OCI-LY1 (cell line): ENCODE data around the gene PARVG.

ENCODE experiments used
- H2AFZ ChIP-seq: fragments of 200-600 bp; sonication (generic), shearing (Covaris generic); 2 replicates; pipeline ENCODE4 v1.6.0; 2014; ENCODE audit warnings: antibody characterized with exemption, mild to moderate bottlenecking, low read length
- H3F3A ChIP-seq: fragments of 200-600 bp; sonication (generic), shearing (Covaris generic); 2 replicates; pipeline ENCODE4 v1.6.0; 2014; ENCODE audit warnings: mild to moderate bottlenecking, antibody characterized with exemption, low read length, moderate library complexity; ENCODE audit not compliant: insufficient read depth
- H3K27ac ChIP-seq: fragments of 200-600 bp; sonication (generic); 2 replicates; pipeline ENCODE4 v1.5.1; 2014; ENCODE audit warnings: low read length, mixed run types, mild to moderate bottlenecking, low read depth; ENCODE audit not compliant: poor library complexity, severe bottlenecking
- H3K27me3 ChIP-seq: fragments of 200-600 bp; sonication (generic); 2 replicates; pipeline ENCODE4 v1.6.0; 2014; ENCODE audit warnings: antibody characterized with exemption, mild to moderate bottlenecking, low read length, moderate library complexity; ENCODE audit not compliant: insufficient read depth
- H3K36me3 ChIP-seq: fragments of 200-600 bp; sonication (generic); 2 replicates; pipeline ENCODE4 v1.6.1; 2014; ENCODE audit warnings: mild to moderate bottlenecking, antibody characterized with exemption, low read length, moderate library complexity, mixed read lengths; ENCODE audit not compliant: insufficient read depth
- H3K4me1 ChIP-seq: fragments of 200-600 bp; sonication (generic); 2 replicates; pipeline ENCODE4 v1.5.1; 2014; ENCODE audit warnings: mild to moderate bottlenecking, low read length, moderate library complexity; ENCODE audit not compliant: insufficient read depth, severe bottlenecking
- H3K4me2 ChIP-seq: fragments of 200-600 bp; sonication (generic), shearing (Covaris generic); 2 replicates; pipeline ENCODE4 v1.6.1; 2014; ENCODE audit warnings: low read length
- H3K4me3 ChIP-seq: fragments of 200-600 bp; sonication (generic); 2 replicates; pipeline ENCODE4 v1.5.1; 2014; ENCODE audit warnings: low read length, low read depth, mild to moderate bottlenecking, mixed read lengths; ENCODE audit not compliant: poor library complexity, severe bottlenecking
- H3K79me2 ChIP-seq: fragments of 200-600 bp; shearing (Covaris generic); 2 replicates; pipeline ENCODE4 v1.6.1; 2016; ENCODE audit warnings: mixed run types, low read length, mixed read lengths; ENCODE audit not compliant: insufficient read depth
- H3K9ac ChIP-seq: fragments of 200-600 bp; sonication (generic), shearing (Covaris generic); 2 replicates; pipeline ENCODE4 v1.6.1; 2014; ENCODE audit warnings: mild to moderate bottlenecking, low read length, mixed read lengths
- H3K9me2 ChIP-seq: fragments of 200-600 bp; sonication (generic), shearing (Covaris generic); 2 replicates; pipeline ENCODE4 v1.6.1; 2014; ENCODE audit warnings: low read depth, mild to moderate bottlenecking, low read length, mixed read lengths
- H3K9me3 ChIP-seq: fragments of 200-600 bp; shearing (Covaris generic); 2 replicates; pipeline ENCODE4 v1.6.1; 2014; ENCODE audit warnings: low read length, mixed read lengths
- H4K20me1 ChIP-seq: fragments of 200-600 bp; sonication (generic), shearing (Covaris generic); 2 replicates; pipeline ENCODE4 v1.6.0; 2016; ENCODE audit warnings: mild to moderate bottlenecking, low read length; ENCODE audit not compliant: insufficient read depth
- CTCF ChIP-seq: fragments of 200-600 bp; sonication (generic), shearing (Covaris generic); IDR thresholded peaks from 2 replicates; pipeline ENCODE4 v1.5.1; 2017; ENCODE audit warnings: mild to moderate bottlenecking, antibody characterized with exemption, low read length, moderate library complexity, mixed read lengths
- EZH2 ChIP-seq: fragments of 200-600 bp; sonication (generic), shearing (Covaris generic); IDR thresholded peaks from 2 replicates; pipeline ENCODE4 v1.8.0; 2017; ENCODE audit warnings: borderline replicate concordance, mixed run types, mild to moderate bottlenecking, antibody characterized with exemption, low read length, moderate library complexity, mixed read lengths

Gene PARVG

GRCh38 chr22:44155115-44155514, 25.6 kb upstream of the PARVG start:
- Histone ChIP-seq H3K9ac (no peak overlapping the region), H3K27me3 (no peaks in the 10 kb centered on the region), H3K4me1 (no peaks in the 10 kb centered on the region), H3K4me3 (no peak overlapping the region), H3F3A (no peaks in the 10 kb centered on the region), H3K9me2 (no peaks in the 10 kb centered on the region), H4K20me1 (no peaks in the 10 kb centered on the region), H3K27ac (no peak overlapping the region), H3K36me3 (peaks cover 24% of the 10 kb centered on the region), H3K79me2 (no peaks in the 10 kb centered on the region), H3K4me2 (no peak overlapping the region), H2AFZ (no peak overlapping the region), H3K9me3 (no peaks in the 10 kb centered on the region)
- TF ChIP-seq EZH2 = no peak
- TF ChIP-seq CTCF = no peak

GRCh38 chr22:44157916-44158618, 22.7 kb upstream of the PARVG start:
- Histone ChIP-seq H3K9me2 (no peaks in the 10 kb centered on the region), H3K9ac (no peak overlapping the region), H3K4me1 (no peaks in the 10 kb centered on the region), H3K79me2 (no peaks in the 10 kb centered on the region), H3K27me3 (no peaks in the 10 kb centered on the region), H3K36me3 (peaks cover 13% of the 10 kb centered on the region; the same call in 1 of the 2 replicates), H2AFZ (no peak overlapping the region), H3K4me2 (no peak overlapping the region), H3K4me3 (no peak overlapping the region), H3K27ac (no peak overlapping the region), H4K20me1 (no peaks in the 10 kb centered on the region), H3K9me3 (no peaks in the 10 kb centered on the region), H3F3A (no peaks in the 10 kb centered on the region)
- TF ChIP-seq CTCF = no peak
- no peak for TF ChIP-seq EZH2

- no peaks in the 10 kb centered on the region for H3K9me3 ChIP-seq
- no peaks in the 10 kb centered on the region for H3K9me2 ChIP-seq
- H4K20me1 ChIP-seq = no peaks in the 10 kb centered on the region
- no peaks in the 10 kb centered on the region for H3F3A ChIP-seq
- no peak overlapping the region for H2AFZ ChIP-seq
- H3K36me3 ChIP-seq = peaks cover 13% of the 10 kb centered on the region; the same call in 1 of the 2 replicates
- H3K9ac ChIP-seq = no peak overlapping the region
- TF ChIP-seq CTCF = no peak
- no peak for TF ChIP-seq EZH2
- no peak overlapping the region for H3K4me3 ChIP-seq
- H3K27me3 ChIP-seq = no peaks in the 10 kb centered on the region
- no peak overlapping the region for H3K27ac ChIP-seq
- H3K4me2 ChIP-seq = no peak overlapping the region
- no peaks in the 10 kb centered on the region for H3K79me2 ChIP-seq
- H3K4me1 ChIP-seq = no peaks in the 10 kb centered on the region
Measured at GRCh38 chr22:44158816-44159215, 21.9 kb upstream of the PARVG start.
